Naive thymus-derived CD4-positive, alpha-beta T cell (primary cell): ENCODE measurements around the gene PIK3CD. TPM values are rescaled to one million over a fixed set of nuclear protein-coding genes. Genes with fewer than 3 reads are reported as not detected.

ENCODE experiments used
- ATAC-seq: fragments of 150-1000 bp; cut with Tn5 transposase; 2 replicates; pipeline ENCODE4 v1.10.0; 2021; ENCODE audit warnings: mild to moderate bottlenecking, moderate library complexity
- CTCF ChIA-PET: fragments of 350-600 bp; sonication (Branson Sonifier 250); formaldehyde crosslinking; loops from one replicate; lab custom pipeline; 2021; ENCODE audit warnings: antibody characterized with exemption; lab: Charles Lee
- POLR2A ChIA-PET: fragments of 350-600 bp; sonication (Branson Sonifier 250); formaldehyde crosslinking; loops from one replicate; lab custom pipeline; 2021; ENCODE audit warnings: antibody characterized with exemption, inconsistent platforms; lab: Charles Lee
- DNase-seq, 9 donors: peaks; one replicate each; pipeline versions ENCODE4 v3.0.0 to v3.0.0-alpha.2; 2020 to 2022; ENCODE audit warnings: mixed read lengths in 1 of 9
- H3K27ac ChIP-seq: one replicate; pipeline ENCODE4 v1.7.0; 2013; ENCODE audit warnings: mild to moderate bottlenecking, low read depth, low read length, moderate library complexity
- H3K27me3 ChIP-seq, 2 donors: one replicate each; pipeline ENCODE4 v1.7.0; 2013; ENCODE audit warnings: low read length in 2 of 2, mild to moderate bottlenecking in 2 of 2, moderate library complexity in 2 of 2; ENCODE audit not compliant: control insufficient read depth in 2 of 2, insufficient read depth in 2 of 2
- H3K36me3 ChIP-seq, 3 experiments: 1 replicate in 2 of 3; 2 replicates in 1 of 3; pipeline ENCODE4 v1.7.0; 2013; ENCODE audit warnings: low read length in 3 of 3, mild to moderate bottlenecking in 3 of 3, moderate library complexity in 1 of 3; ENCODE audit not compliant: insufficient read depth in 3 of 3, control insufficient read depth in 2 of 3
- H3K4me1 ChIP-seq, 2 donors: one replicate each; pipeline ENCODE4 v1.7.0; 2013; ENCODE audit warnings: low read length in 2 of 2, mild to moderate bottlenecking in 2 of 2, moderate library complexity in 1 of 2; ENCODE audit not compliant: control insufficient read depth in 2 of 2, insufficient read depth in 2 of 2
- H3K4me3 ChIP-seq: 2 replicates; pipeline ENCODE4 v1.7.0; 2013; ENCODE audit warnings: mild to moderate bottlenecking, low read length
- H3K9me3 ChIP-seq, 3 experiments: 1 replicate in 2 of 3; 2 replicates in 1 of 3; pipeline ENCODE4 v1.7.0; 2013; ENCODE audit warnings: low read length in 3 of 3; ENCODE audit not compliant: control insufficient read depth in 2 of 3
- H3K27ac Mint-ChIP-seq, 9 donors: one replicate each; pipeline ENCODE4 v1.8.0; 2020 to 2022; ENCODE audit warnings: mixed read lengths in 9 of 9, mild to moderate bottlenecking in 8 of 9, moderate library complexity in 5 of 9, inconsistent platforms in 2 of 9
- H3K27me3 Mint-ChIP-seq, 5 donors: one replicate each; pipeline ENCODE4 v1.8.0; 2021 to 2022; ENCODE audit warnings: mixed read lengths in 5 of 5, mild to moderate bottlenecking in 1 of 5
- H3K36me3 Mint-ChIP-seq, 5 donors: one replicate each; pipeline ENCODE4 v1.8.0; 2020 to 2022; ENCODE audit warnings: mixed read lengths in 5 of 5, mild to moderate bottlenecking in 3 of 5, inconsistent platforms in 1 of 5
- H3K4me1 Mint-ChIP-seq, 7 donors: one replicate each; pipeline ENCODE4 v1.8.0; 2020 to 2022; ENCODE audit warnings: mixed read lengths in 7 of 7, mild to moderate bottlenecking in 3 of 7, inconsistent platforms in 1 of 7
- H3K4me3 Mint-ChIP-seq, 10 donors: one replicate each; pipeline ENCODE4 v1.8.0; 2020 to 2022; ENCODE audit warnings: mild to moderate bottlenecking in 10 of 10, mixed read lengths in 10 of 10, moderate library complexity in 6 of 10, inconsistent platforms in 2 of 10
- H3K9me3 Mint-ChIP-seq, 11 donors: one replicate each; pipeline ENCODE4 v1.8.0; 2020 to 2022; ENCODE audit warnings: mixed read lengths in 11 of 11, mild to moderate bottlenecking in 4 of 11, inconsistent platforms in 1 of 11, moderate library complexity in 1 of 11
- intact Hi-C, 2 donors: fragments of 100-400 bp; cut with micrococcal nuclease; formaldehyde crosslinking; loops; one replicate each; pipeline ENCODE4 v1.15.1; 2023
- polyA plus RNA-seq, 2 donors: library from polyadenylated mRNA; unstranded; fragments of 300-500 nt; fragmentation: Illumina TruSeq; gene quantifications; one replicate each; pipeline ENCODE4 v1.2.3, GENCODE V29; 2021
- total RNA-seq, 6 experiments: library from RNA in 5 of 6; stranded (reverse) in 5 of 6; gene quantifications; 1 replicate in 5 of 6; 2 replicates in 1 of 6; pipeline ENCODE4 v1.2.3 and lab custom pipeline; 2021 to 2026

PIK3CD gene
- total and polyA plus RNA-seq, 7 experiments from 2014 or later, result 74.9 to 313 (median 280) TPM

DNA sequence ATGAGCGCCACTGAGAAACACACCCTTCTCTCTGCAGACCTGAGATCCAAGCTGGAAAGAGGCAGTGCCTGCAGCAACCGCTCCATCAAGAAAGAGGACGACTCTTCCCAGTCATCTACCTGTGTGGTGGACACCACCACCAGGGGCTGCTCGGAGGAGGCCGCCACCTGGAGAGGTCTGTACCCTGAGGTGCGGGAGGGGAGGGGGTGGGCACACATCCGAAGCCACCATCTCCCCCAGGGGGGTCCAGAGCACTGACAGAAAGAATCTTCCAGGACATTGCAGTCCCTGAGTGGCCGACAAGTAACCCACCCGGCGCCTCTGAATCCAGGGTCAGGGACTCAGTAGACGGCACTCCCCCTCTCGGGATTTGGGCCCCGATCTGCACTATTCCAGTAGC lies 39.8 kb upstream of the PIK3CD start:
- no peak overlapping the region for H3K27ac ChIP-seq
- no peaks in the 10 kb centered on the region for H3K27me3 ChIP-seq
- no peaks in the 10 kb centered on the region for H3K9me3 ChIP-seq
- no peak overlapping the region for H3K4me3 ChIP-seq
- no peak overlapping the region for H3K4me3 Mint-ChIP-seq
- ChIA-PET POLR2A (no interaction called here), CTCF (no interaction called here)
- no peaks in the 10 kb centered on the region for H3K9me3 Mint-ChIP-seq
- H3K27me3 Mint-ChIP-seq, result no peaks in the 10 kb centered on the region
- H3K36me3 ChIP-seq, result peaks cover 0 to 47% (median 0%) of the 10 kb centered on the region in 3 experiments
- DNase-seq (no peak), ATAC-seq (no peak)
- intact Hi-C loops, result no loop called here
- H3K27ac Mint-ChIP-seq, result no peak overlapping the region
- peaks cover 0 to 3% (median 0%) of the 10 kb centered on the region in 5 donors for H3K36me3 Mint-ChIP-seq
- no peaks in the 10 kb centered on the region for H3K4me1 ChIP-seq
- peaks cover 0 to 2% (median 0%) of the 10 kb centered on the region in 7 donors for H3K4me1 Mint-ChIP-seq

DNA sequence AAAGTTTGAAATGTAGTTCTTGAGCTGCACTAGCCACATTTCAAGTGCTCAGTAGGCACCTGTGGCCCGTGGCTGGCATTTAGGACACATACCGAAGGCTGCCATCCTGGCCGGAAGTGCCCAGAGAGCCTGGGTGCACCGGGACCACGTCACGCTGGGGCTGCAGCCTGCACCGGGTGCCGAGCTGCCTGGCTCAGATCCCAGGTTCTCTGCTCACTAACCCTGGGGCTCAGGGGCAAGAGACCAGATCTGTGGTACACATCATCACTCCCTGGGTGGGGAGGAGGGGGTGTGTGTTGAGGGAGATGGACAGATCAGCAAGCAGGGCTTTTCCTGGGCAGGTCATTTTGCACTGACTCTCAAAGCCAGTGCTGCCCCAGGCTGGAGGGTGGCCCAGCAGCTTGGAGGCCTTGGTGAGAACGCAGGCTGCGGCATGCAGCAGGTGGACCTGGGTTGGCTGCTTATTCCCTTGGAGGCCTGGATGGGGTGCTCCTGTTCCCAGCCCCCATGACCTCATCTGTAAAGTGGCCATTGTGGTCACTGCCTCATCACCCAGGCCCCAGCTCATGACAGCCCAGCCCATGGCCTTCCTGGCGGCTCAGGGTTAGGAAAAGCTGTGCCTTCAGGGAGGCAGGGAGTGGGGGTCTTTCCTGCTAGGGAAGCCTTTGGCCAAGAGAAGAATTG lies 39.2 kb upstream of the PIK3CD start:
- intact Hi-C loops, result no loop called here
- ChIA-PET CTCF (no interaction called here), POLR2A (no interaction called here)
- DNase-seq (no peak), ATAC-seq (no peak)
- no peaks in the 10 kb centered on the region for H3K4me1 ChIP-seq
- Mint-ChIP-seq H3K9me3 (no peaks in the 10 kb centered on the region), H3K27ac (no peak overlapping the region), H3K36me3 (peaks cover 0 to 3% (median 0%) of the 10 kb centered on the region in 5 donors), H3K4me3 (no peak overlapping the region), H3K27me3 (no peaks in the 10 kb centered on the region), H3K4me1 (peaks cover 0 to 2% (median 0%) of the 10 kb centered on the region in 7 donors)
- H3K4me3 ChIP-seq, result no peak overlapping the region
- H3K9me3 ChIP-seq, result no peaks in the 10 kb centered on the region
- H3K27ac ChIP-seq, result no peak overlapping the region
- H3K36me3 ChIP-seq, result peaks cover 0 to 47% (median 0%) of the 10 kb centered on the region in 3 experiments
- H3K27me3 ChIP-seq, result no peaks in the 10 kb centered on the region

DNA sequence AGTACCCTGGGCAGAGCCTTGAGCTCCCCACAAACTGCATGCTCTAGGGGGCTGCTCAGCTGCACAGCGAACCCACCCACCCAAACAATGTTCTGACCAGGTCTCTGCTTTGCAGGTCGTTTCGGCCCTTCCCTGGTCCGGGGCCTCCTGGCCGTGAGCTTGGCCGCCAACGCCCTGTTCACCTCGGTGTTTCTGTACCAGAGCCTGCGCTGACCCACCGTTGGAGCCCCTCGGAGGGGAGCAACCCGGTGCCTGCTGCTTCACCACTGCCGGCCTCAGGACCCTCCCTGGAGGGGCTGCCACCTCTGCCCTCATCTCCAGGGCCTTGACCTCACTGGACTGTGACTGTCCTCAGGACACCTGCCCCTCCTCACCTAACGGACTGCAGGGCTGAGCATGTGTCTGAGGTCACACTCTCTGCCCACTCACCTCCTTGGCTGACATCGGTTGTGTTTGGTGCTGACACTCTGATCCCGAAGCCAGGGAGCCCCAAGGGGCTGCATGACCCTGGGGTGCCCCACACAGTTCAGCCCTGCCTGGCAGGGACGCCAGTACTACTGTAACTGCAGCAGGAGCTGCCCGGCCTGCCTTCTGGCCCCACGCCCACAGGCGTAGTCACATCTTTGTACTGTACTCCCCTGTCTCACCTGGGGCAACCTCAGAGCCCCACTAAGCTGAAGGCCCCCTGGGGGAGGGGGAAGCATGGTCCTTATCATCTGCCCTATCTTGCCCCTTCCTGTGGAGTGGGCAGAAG lies 38.5 kb upstream of the PIK3CD start:
- ChIA-PET CTCF (interaction anchor here (0.5 kb wide), 1 partner anchor 26 kb away, joined by 3 read pairs; no protein-coding TSS in a partner anchor), POLR2A (no interaction called here)
- H3K36me3 ChIP-seq, result peaks cover 0 to 45% (median 0%) of the 10 kb centered on the region in 3 experiments
- intact Hi-C loops, result no loop called here
- no peak overlapping the region for H3K4me3 ChIP-seq
- Mint-ChIP-seq H3K27me3 (peaks cover 0 to 2% (median 0%) of the 10 kb centered on the region in 5 donors), H3K4me1 (peaks cover 0 to 2% (median 0%) of the 10 kb centered on the region in 7 donors), H3K4me3 (no peak overlapping the region), H3K9me3 (no peaks in the 10 kb centered on the region), H3K27ac (no peak overlapping the region), H3K36me3 (peaks cover 0 to 2% (median 0%) of the 10 kb centered on the region in 5 donors)
- ATAC-seq, result no peak
- H3K27me3 ChIP-seq, result no peaks in the 10 kb centered on the region
- no peak for DNase-seq
- H3K4me1 ChIP-seq, result no peaks in the 10 kb centered on the region
- H3K27ac ChIP-seq, result no peak overlapping the region
- H3K9me3 ChIP-seq, result no peaks in the 10 kb centered on the region

DNA sequence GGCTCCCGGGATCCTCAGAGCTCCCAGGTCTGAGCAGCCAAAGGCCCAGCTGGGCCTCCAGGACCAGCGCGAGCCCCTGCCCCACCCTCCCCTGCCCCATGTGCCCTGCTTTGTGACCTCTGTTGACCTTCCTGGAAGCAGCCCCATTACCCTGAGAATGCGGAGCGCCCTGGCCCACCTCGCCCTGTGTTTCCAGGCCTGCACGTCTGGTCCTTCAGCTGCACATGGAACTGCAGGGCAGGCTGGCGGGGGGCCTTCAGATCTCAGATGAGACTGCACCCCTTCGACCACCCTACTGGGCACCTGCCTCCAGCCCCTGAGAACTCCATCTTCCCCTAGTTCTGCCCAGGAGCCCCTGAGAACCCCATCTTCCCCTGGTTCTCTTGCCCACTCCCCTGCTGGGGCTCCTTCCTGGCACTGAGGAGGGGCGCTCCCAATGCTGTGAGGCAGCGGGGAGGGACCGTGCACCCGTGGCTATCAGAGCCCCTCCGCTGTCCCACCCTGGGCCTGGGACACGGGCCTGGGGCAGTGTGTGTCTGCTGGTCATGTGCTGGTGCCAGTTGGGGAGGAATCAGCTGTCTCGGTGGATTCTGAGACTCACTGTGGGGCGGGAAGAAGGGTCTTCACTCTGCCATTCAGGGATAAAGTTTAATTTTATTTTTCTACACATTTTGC lies 37.8 kb upstream of the PIK3CD start:
- Histone ChIP-seq H3K9me3 (no peaks in the 10 kb centered on the region), H3K27me3 (no peaks in the 10 kb centered on the region), H3K4me1 (no peaks in the 10 kb centered on the region), H3K27ac (no peak overlapping the region), H3K36me3 (peaks cover 0 to 38% (median 0%) of the 10 kb centered on the region in 3 experiments), H3K4me3 (no peak overlapping the region)
- intact Hi-C loops, result loop anchor here in 1 of 2 donors (2.0 kb wide), 1 partner anchor 25 kb away; the partner anchor contains the start of gene TMEM201
- Mint-ChIP-seq H3K27me3 (peaks cover 0 to 3% (median 0%) of the 10 kb centered on the region in 5 donors), H3K9me3 (no peaks in the 10 kb centered on the region), H3K4me1 (peaks cover 0 to 2% (median 0%) of the 10 kb centered on the region in 7 donors), H3K27ac (no peak overlapping the region), H3K4me3 (peak overlapping the region in 1 of 10 donors; percentile 8), H3K36me3 (peaks cover 0 to 2% (median 0%) of the 10 kb centered on the region in 5 donors)
- ChIA-PET CTCF (interaction anchor here (1.1 kb wide), 1 partner anchor 38 kb away, joined by 3 read pairs; the partner anchor contains the start of gene PIK3CD), POLR2A (no interaction called here)
- no peak for ATAC-seq
- DNase-seq, result no peak

DNA sequence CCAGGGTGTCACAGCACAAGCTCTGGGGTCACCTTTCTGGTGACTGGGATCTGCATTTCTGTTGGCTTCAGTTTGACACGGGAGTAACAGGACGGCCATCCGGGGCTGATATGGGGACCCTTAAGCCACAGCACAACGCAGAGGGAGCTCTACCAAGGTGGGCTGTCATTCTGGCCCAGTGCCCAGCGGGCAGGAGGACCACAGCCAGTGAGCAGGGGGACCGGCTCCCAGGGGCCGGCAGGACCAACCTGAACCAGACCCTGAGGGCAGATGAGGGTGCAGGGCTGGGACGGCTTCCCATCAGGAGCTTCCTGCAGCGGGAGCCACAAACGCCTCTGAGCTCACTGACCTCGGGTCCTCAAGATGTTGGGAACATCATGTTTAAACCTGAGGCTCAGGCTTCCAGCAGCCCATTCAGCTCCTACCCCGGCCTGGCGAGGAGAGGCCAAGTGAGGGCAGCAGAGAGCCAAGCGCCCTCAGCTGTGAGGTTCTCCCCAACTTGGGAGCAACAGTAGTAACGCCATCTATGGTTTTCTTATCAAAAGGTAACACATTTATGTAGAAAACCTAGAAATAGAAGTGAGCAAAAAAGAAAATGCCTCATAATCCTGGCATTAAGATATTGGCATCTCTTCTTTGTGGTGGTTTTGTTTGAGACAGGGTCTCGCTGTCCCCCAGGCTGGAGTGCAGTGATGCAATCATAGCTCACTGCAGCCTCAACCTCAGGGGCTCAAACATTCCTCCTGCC lies 36.0 kb upstream of the PIK3CD start:
- no peak overlapping the region for H3K27ac Mint-ChIP-seq
- ATAC-seq (peak; percentile 89), DNase-seq (peak in 8 of 9 donors; percentile 40 to 63 (median 55))
- peaks cover 0 to 22% (median 0%) of the 10 kb centered on the region in 3 experiments for H3K36me3 ChIP-seq
- intact Hi-C loops, result loop anchor here in 1 of 2 donors (1.0 to 2.0 kb wide), 3 partner anchors 27 to 252 kb away; partner anchors contain the start of gene TMEM201
- H3K9me3 Mint-ChIP-seq, result no peaks in the 10 kb centered on the region
- no peak overlapping the region for H3K4me3 ChIP-seq
- H3K27ac ChIP-seq, result no peak overlapping the region
- H3K36me3 Mint-ChIP-seq, result peaks cover 0 to 2% (median 0%) of the 10 kb centered on the region in 5 donors
- no peaks in the 10 kb centered on the region for H3K4me1 ChIP-seq
- no peak overlapping the region for H3K4me3 Mint-ChIP-seq
- ChIA-PET POLR2A (interaction anchor here (0.6 to 1.4 kb wide), 2 partner anchors 38 to 87 kb away, joined by 3 to 4 read pairs; no protein-coding TSS in a partner anchor), CTCF (interaction anchor here (0.5 to 2.4 kb wide), 12 partner anchors 8 to 886 kb away, joined by 3 to 21 read pairs (median 4); no protein-coding TSS in a partner anchor)
- H3K27me3 Mint-ChIP-seq, result peaks cover 0 to 8% (median 0%) of the 10 kb centered on the region in 5 donors
- no peaks in the 10 kb centered on the region for H3K9me3 ChIP-seq
- H3K27me3 ChIP-seq, result no peaks in the 10 kb centered on the region
- peaks cover 0 to 5% (median 0%) of the 10 kb centered on the region in 7 donors for H3K4me1 Mint-ChIP-seq
